T-helper 1 cell treated with Interleukin-12 subunit alpha and Interleukin-12 subunit beta and Interleukin-4 antibody, amounts not matched to agents 30 ng/mL and 1 ng/mL, for 36 hours (primary cell): ENCODE measurements around the gene PTPRN2. TPM values are rescaled to one million over a fixed set of nuclear protein-coding genes. Genes with fewer than 3 reads are reported as not detected.
"Not testable (repeated sequence)": the region's sequence is repeated elsewhere in the genome, so short reads cannot be mapped to it uniquely, and the experiment has no call there.

Experiments
- intact Hi-C: fragments of 100-400 bp; cut with micrococcal nuclease; formaldehyde crosslinking; loops from one replicate; pipeline ENCODE4 v1.15.1; 2024
- total RNA-seq: library from RNA; stranded (reverse); gene quantifications from 2 replicates; pipeline ENCODE4 v1.2.3, GENCODE V29; 2022

Gene PTPRN2
- total RNA-seq, 1 donor from 2014 or later, result 2.9 TPM

DNA sequence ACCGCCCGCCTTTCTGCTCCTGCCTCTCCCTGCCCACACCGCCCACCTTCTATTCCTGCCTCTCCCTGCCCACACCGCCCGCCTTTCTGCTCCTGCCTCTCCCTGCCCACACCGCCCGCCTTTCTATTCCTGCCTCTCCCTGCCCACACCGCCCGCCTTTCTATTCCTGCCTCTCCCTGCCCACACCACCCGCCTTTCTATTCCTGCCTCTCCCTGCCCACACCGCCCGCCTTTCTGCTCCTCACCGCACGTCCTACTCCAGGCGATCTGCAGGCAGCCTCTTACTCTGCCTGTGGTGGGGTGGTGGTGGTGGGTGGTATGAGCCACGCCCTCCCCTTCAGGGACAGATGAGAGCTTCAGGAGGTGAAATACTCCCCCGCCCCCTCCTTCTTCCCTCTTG, 436.4 kb downstream of the PTPRN2 start:
- intact Hi-C loops, result not testable (repeated sequence)

GRCh38 chr7:158150234-158150633, 437.4 kb downstream of the PTPRN2 start:
- intact Hi-C loops, result no loop called here

DNA sequence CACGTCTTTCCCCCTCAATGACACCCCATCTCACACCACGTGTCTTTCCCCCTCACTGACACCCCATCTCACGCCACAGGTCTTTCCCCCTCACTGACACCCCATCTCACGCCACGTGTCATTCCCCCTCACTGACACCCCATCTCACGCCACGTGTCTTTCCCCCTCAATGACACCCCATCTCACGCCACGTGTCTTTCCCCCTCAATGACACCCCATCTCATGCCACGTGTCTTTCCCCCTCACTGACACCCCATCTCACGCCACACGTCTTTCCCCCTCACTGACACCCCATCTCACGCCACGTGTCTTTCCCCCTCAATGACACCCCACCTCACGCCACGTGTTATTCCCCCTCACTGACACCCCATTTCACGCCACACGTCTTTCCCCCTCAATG, 440.2 kb downstream of the PTPRN2 start:
- intact Hi-C loops, result not testable (repeated sequence)

GRCh38 chr7:158145370-158145769, 442.3 kb downstream of the PTPRN2 start:
- intact Hi-C loops, result no loop called here

GRCh38 chr7:158143196-158144120, 444.2 kb downstream of the PTPRN2 start:
- intact Hi-C loops, result no loop called here

GRCh38 chr7:158142657-158143056, 445.0 kb downstream of the PTPRN2 start:
- intact Hi-C loops, result no loop called here

- intact Hi-C loops, result no loop called here
Measured at GRCh38 chr7:158141806-158142518, 445.7 kb downstream of the PTPRN2 start.

DNA sequence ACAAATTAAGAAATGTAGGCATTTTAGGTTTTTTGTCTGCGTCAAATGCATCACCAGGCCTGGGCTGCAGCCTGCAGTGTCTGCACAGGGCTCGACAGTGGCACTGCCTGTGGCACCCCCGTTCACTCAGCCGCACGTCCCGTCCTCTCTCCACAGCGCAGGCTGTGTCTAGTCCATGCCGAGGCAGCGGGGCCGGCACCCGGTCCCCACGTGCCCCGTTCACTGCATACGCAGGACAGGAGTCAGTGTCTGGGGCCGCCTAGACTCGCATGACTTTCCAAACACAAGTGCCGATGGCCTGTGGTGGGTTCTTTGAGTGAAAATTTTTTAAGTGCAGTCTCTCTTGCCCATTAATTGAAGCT, 446.4 kb downstream of the PTPRN2 start:
- intact Hi-C loops, result no loop called here

- intact Hi-C loops, result no loop called here
Measured at GRCh38 chr7:158140538-158141220, 446.9 kb downstream of the PTPRN2 start.

- intact Hi-C loops, result no loop called here
Measured at GRCh38 chr7:158139499-158139898, 448.1 kb downstream of the PTPRN2 start.

DNA sequence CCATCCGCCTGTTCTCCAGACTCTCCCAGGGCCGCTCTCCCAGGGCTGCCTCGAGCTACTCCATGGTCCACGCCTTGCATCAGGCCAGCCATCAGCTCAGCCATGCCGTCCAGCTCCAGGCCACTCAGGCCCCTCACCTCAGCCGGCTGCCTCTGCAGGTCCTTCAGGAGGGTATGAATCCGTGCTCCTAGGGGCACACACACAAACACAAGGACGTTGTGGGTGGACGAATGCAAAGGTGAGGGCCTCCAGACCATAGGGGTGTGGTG, 449.4 kb downstream of the PTPRN2 start:
- intact Hi-C loops, result no loop called here

- intact Hi-C loops, result no loop called here
Measured at GRCh38 chr7:158137516-158138328, 449.9 kb downstream of the PTPRN2 start.

DNA sequence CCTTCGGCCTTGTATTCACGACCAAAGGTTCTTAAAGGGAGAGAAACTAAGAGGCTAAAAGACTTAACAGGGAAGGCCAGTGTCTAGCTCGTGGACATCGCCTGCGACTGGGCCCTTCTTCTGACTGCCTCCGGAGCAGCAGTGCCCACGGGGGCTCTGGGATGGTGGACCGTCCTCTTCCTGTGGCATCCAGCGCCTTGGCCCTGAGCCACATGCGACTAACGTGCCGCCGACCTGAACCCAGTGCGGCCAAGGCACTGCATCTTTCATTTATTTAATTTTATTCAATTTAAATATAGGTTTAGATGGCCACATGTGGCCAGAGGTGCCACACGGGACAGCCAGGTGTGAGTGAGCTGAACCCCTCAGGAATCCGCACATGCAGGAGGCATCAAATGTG, 451.7 kb downstream of the PTPRN2 start:
- intact Hi-C loops, result no loop called here

GRCh38 chr7:158134824-158135223, 452.8 kb downstream of the PTPRN2 start:
- intact Hi-C loops, result no loop called here

DNA sequence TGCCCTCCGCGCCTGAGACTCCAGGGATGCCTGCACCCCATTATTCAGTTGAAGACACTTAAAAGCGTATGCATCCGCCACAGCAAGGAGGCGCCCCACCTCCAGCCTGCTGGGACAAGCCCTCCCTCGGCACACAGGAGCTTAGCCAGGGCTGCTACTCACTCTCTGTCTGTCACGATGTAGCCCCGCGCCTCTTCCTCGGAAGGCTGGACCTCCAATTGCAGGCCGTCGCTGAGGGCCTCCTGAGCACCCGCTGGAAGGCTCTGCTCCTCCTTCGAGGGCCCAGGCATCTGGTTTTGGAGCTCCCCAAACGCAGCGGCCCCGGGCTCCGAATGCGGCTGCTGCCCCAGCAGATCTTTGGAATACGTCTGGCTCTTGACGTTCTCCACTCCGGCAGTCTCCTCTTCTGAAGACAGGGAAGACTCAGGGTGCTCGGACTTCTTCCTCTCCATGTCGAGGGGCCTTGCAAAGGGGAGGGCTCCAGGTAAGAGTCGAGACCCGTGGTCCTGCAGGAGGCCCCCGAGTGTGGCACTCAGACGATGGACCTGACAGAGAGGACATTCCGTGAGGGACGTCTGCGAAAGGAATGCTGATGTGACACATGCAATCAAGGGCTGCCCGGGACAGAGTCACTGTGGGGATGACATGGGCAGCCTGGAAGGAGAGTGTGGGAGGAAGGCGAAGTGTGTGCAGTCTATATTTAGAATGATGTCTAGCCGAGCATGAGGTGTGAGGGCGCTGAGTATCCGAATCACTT, 453.9 kb downstream of the PTPRN2 start:
- intact Hi-C loops, result no loop called here

DNA sequence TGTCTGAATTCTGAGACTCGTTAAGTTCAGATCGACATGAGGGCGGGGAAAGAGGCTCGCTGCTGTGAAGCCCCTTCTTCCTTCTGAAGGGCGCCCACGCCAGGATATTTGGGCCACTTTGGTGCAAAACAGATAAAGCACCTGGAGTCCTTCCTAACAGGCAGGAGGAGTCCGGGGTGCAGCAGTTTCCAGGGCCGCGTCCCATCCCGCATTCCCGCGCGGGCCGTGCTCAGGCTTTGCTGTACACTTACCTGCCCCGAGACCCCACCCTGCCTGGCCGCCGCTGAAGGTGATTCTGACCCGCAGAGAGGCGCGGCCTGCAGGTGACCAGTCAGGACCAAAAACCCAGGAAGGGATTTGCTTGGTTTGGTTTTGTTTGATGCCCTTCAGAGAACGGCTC, 454.6 kb downstream of the PTPRN2 start:
- intact Hi-C loops, result no loop called here

GRCh38 chr7:158130023-158130409, 457.6 kb downstream of the PTPRN2 start:
- intact Hi-C loops, result no loop called here

- intact Hi-C loops, result no loop called here
Measured at GRCh38 chr7:158129037-158130022, 458.3 kb downstream of the PTPRN2 start.

DNA sequence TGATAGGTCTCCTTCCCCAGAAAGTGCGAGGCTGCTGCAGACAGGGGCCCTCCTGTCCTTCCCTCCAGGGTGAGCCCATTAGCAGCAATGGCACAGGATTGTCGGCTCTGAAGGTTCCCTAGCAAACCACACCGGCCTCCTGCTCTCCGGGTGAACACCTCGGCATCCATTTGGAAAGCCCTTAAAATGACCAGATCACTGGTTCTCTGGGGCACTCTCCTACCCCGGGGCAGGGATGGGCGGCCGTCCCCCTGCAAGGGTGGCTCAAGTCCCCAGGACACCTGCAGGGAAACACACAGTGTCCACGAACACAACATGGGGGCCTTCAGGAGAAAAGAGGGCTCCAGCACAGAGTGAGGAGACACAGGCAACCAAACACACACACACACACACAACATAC, 459.1 kb downstream of the PTPRN2 start:
- intact Hi-C loops, result no loop called here

GRCh38 chr7:158127241-158127640, 460.4 kb downstream of the PTPRN2 start:
- intact Hi-C loops, result no loop called here
